H1 (cell line): ENCODE measurements around the gene PSMB11. TPM values are rescaled to one million over a fixed set of nuclear protein-coding genes. Genes with fewer than 3 reads are reported as not detected.

Source experiments
- CTCF ChIA-PET: fragments of 300-600 bp; sonication (Branson Sonifier 250); formaldehyde crosslinking; loops from one replicate; lab custom pipeline; 2021; ENCODE audit not compliant: partially characterized antibody; lab: Charles Lee
- POLR2A ChIA-PET: fragments of 300-600 bp; sonication (Branson Sonifier 250); formaldehyde crosslinking; loops from one replicate; lab custom pipeline; 2021; ENCODE audit warnings: inconsistent platforms; ENCODE audit not compliant: partially characterized antibody; lab: Charles Lee
- DNase-seq, 2 experiments: peaks; one replicate each; pipeline versions ENCODE4 v3.0.0 to v3.0.0-alpha.2; 2010 to 2022; ENCODE audit warnings: low spot score in 2 of 2, low read depth in 1 of 2, mixed read lengths in 1 of 2
- FAIRE-seq: peaks from 2 replicates; lab custom pipeline; 2011; peaks lifted over from hg19 to GRCh38; lab: Jason Lieb, UNC
- H2AFZ ChIP-seq: 2 replicates; pipeline ENCODE4 v1.8.1; 2012; ENCODE audit warnings: low read length, inconsistent platforms
- H2AK5ac ChIP-seq: 2 replicates; pipeline ENCODE4 v1.6.1; 2013; ENCODE audit warnings: low read depth, low read length
- H2BK120ac ChIP-seq: replicated peaks from 2 replicates; pipeline ENCODE3; 2013; ENCODE audit warnings: low read depth, low read length, inconsistent platforms
- H2BK12ac ChIP-seq: 2 replicates; pipeline ENCODE4 v1.6.1; 2013; ENCODE audit warnings: low read depth, low read length
- H2BK15ac ChIP-seq: 2 replicates; pipeline ENCODE4 v1.6.1; 2013; ENCODE audit warnings: low read length
- H2BK20ac ChIP-seq: 2 replicates; pipeline ENCODE4 v1.6.1; 2013; ENCODE audit warnings: low read length
- H2BK5ac ChIP-seq: 2 replicates; pipeline ENCODE4 v1.6.1; 2013; ENCODE audit warnings: low read depth, low read length
- H3K14ac ChIP-seq: 2 replicates; pipeline ENCODE4 v1.6.1; 2013; ENCODE audit warnings: inconsistent platforms; ENCODE audit not compliant: insufficient read length
- H3K18ac ChIP-seq: 2 replicates; pipeline ENCODE4 v1.6.1; 2013; ENCODE audit warnings: low read length; ENCODE audit errors: extremely low read depth
- H3K23ac ChIP-seq: 2 replicates; pipeline ENCODE4 v1.6.1; 2013; ENCODE audit warnings: inconsistent platforms; ENCODE audit not compliant: insufficient read length
- H3K23me2 ChIP-seq: 2 replicates; pipeline ENCODE4 v1.6.1; 2013; ENCODE audit warnings: low read depth, low read length
- H3K27ac ChIP-seq: 2 replicates; pipeline ENCODE4 v1.6.1; 2011; ENCODE audit warnings: low read depth, low read length, inconsistent platforms
- H3K27me3 ChIP-seq, 4 experiments: replicated peaks in 1 of 4; 1 replicate in 1 of 4; 2 replicates in 3 of 4; pipeline versions ENCODE4 v1.6.1 to v1.8.1; 2011 to 2013; ENCODE audit warnings: low read length in 3 of 4, mild to moderate bottlenecking in 3 of 4, inconsistent platforms in 2 of 4, mixed read lengths in 2 of 4, moderate library complexity in 1 of 4; ENCODE audit not compliant: control insufficient read depth in 3 of 4, insufficient read depth in 3 of 4; ENCODE audit errors: extremely low read depth in 1 of 4
- H3K36me3 ChIP-seq, 4 experiments: 2 replicates each; pipeline versions ENCODE4 v1.6.1 to v1.8.1; 2011 to 2013; ENCODE audit warnings: mild to moderate bottlenecking in 4 of 4, low read length in 3 of 4, moderate library complexity in 2 of 4, control low read depth in 1 of 4, inconsistent platforms in 1 of 4; ENCODE audit not compliant: insufficient read depth in 4 of 4, control insufficient read depth in 2 of 4
- H3K4ac ChIP-seq: replicated peaks from 2 replicates; pipeline ENCODE3; 2013; ENCODE audit warnings: low read length, low read depth, mixed read lengths, inconsistent platforms; ENCODE audit not compliant: insufficient read length
- H3K4me1 ChIP-seq, 4 experiments: replicated peaks in 1 of 4; 1 replicate in 1 of 4; 2 replicates in 3 of 4; pipeline versions ENCODE4 v1.6.1 to v1.8.1; 2011 to 2013; ENCODE audit warnings: low read length in 3 of 4, inconsistent platforms in 2 of 4, mixed read lengths in 1 of 4; ENCODE audit not compliant: insufficient read depth in 4 of 4, control insufficient read depth in 3 of 4
- H3K4me2 ChIP-seq, 2 experiments: 2 replicates each; pipeline versions ENCODE4 v1.6.1 to v1.8.1; 2011 to 2013; ENCODE audit warnings: low read depth in 2 of 2, low read length in 2 of 2, control low read depth in 1 of 2, inconsistent platforms in 1 of 2, mild to moderate bottlenecking in 1 of 2; ENCODE audit not compliant: insufficient read depth in 1 of 2
- H3K4me3 ChIP-seq, 4 experiments: fragments of 200-600, 300-600 bp in 1 of 4; sonication (generic), shearing (Covaris generic), sonication (Bioruptor Twin) in 1 of 4; 2 replicates each; pipeline versions ENCODE4 v1.5.1 to v1.8.1; 2011 to 2016; ENCODE audit warnings: low read length in 4 of 4, low read depth in 3 of 4, control low read depth in 2 of 4, inconsistent platforms in 2 of 4, mild to moderate bottlenecking in 2 of 4, mixed read lengths in 1 of 4, moderate library complexity in 1 of 4; ENCODE audit not compliant: insufficient read depth in 2 of 4; ENCODE audit errors: extremely low read depth in 1 of 4
- H3K56ac ChIP-seq: replicated peaks from 2 replicates; pipeline ENCODE3; 2013; ENCODE audit warnings: low read depth, mild to moderate bottlenecking, mixed read lengths, low read length, inconsistent platforms; ENCODE audit not compliant: insufficient read length
- H3K79me1 ChIP-seq: 2 replicates; pipeline ENCODE4 v1.6.1; 2013; ENCODE audit warnings: low read depth, low read length, control low read depth
- H3K79me2 ChIP-seq, 2 experiments: 2 replicates each; pipeline versions ENCODE4 v1.6.1 to v1.8.1; 2012 to 2013; ENCODE audit warnings: low read length in 2 of 2, mild to moderate bottlenecking in 2 of 2, inconsistent platforms in 1 of 2; ENCODE audit not compliant: insufficient read depth in 2 of 2, control insufficient read depth in 1 of 2
- H3K9ac ChIP-seq, 4 experiments: replicated peaks in 1 of 4; 1 replicate in 1 of 4; 2 replicates in 3 of 4; pipeline versions ENCODE4 v1.6.1 to v1.8.1; 2011 to 2013; ENCODE audit warnings: low read depth in 3 of 4, low read length in 3 of 4, control low read depth in 2 of 4, mild to moderate bottlenecking in 2 of 4, moderate library complexity in 2 of 4, inconsistent platforms in 1 of 4; ENCODE audit errors: extremely low read depth in 1 of 4
- H3K9me3 ChIP-seq, 2 experiments: 2 replicates each; pipeline versions ENCODE4 v1.6.1 to v1.8.1; 2012 to 2013; ENCODE audit warnings: mild to moderate bottlenecking in 2 of 2, moderate library complexity in 2 of 2, control low read depth in 1 of 2, inconsistent platforms in 1 of 2, low read depth in 1 of 2, low read length in 1 of 2, mixed read lengths in 1 of 2; ENCODE audit not compliant: insufficient read depth in 2 of 2
- H4K20me1 ChIP-seq, 2 experiments: replicated peaks in 1 of 2; 2 replicates each; pipeline versions ENCODE3 to v1.8.1; 2011 to 2013; ENCODE audit warnings: inconsistent platforms in 2 of 2, low read length in 2 of 2, mild to moderate bottlenecking in 1 of 2; ENCODE audit not compliant: insufficient read depth in 2 of 2, control insufficient read depth in 1 of 2
- H4K5ac ChIP-seq: 2 replicates; pipeline ENCODE4 v1.6.1; 2013; ENCODE audit warnings: low read length, low read depth, mixed read lengths, inconsistent platforms; ENCODE audit not compliant: insufficient read length
- H4K8ac ChIP-seq: 2 replicates; pipeline ENCODE4 v1.8.0; 2013; ENCODE audit warnings: mild to moderate bottlenecking, moderate library complexity, low read length, inconsistent platforms; ENCODE audit not compliant: insufficient read depth; ENCODE audit errors: extremely low read depth
- H4K91ac ChIP-seq: replicated peaks from 2 replicates; pipeline ENCODE3; 2013; ENCODE audit warnings: low read length, mixed read lengths, inconsistent platforms; ENCODE audit not compliant: insufficient read length
- ATF2 ChIP-seq: IDR thresholded peaks from 2 replicates; pipeline ENCODE4 v1.6.1; 2012; ENCODE audit warnings: low read length, inconsistent platforms
- BCL11A ChIP-seq, 2 experiments: IDR thresholded peaks; one replicate each; pipeline ENCODE4 v1.6.1; 2011; ENCODE audit warnings: low read depth in 2 of 2, low read length in 2 of 2, mild to moderate bottlenecking in 2 of 2
- SP4 ChIP-seq: IDR thresholded peaks from 2 replicates; pipeline ENCODE4 v1.6.1; 2012; ENCODE audit warnings: low read length, inconsistent platforms
- USF2 ChIP-seq: IDR thresholded peaks from 2 replicates; pipeline ENCODE4 v1.6.1; 2011; ENCODE audit warnings: low read length, improper control_type of control experiment
- WGBS, 2 experiments: shearing (Covaris generic) in 1 of 2; methylation state at CpG; one replicate each; pipeline versions ENCODE4 v1.1.6 to v1.1.7; 2013 to 2015; ENCODE audit warnings: low lambda C conversion rate in 2 of 2, mixed read lengths in 2 of 2, inconsistent platforms in 1 of 2, low coverage in 1 of 2, missing lambda C conversion rate in 1 of 2; ENCODE audit not compliant: insufficient replicate concordance in 2 of 2, insufficient coverage in 1 of 2, insufficient read length in 1 of 2; ENCODE audit errors: extremely low coverage in 1 of 2, missing lambda C conversion rate in 1 of 2; 5-methylcytosine and 5-hydroxymethylcytosine counted together
- polyA plus RNA-seq, 7 experiments: library from polyadenylated mRNA; depleted of rRNA in 3 of 7; stranded (reverse) in 5 of 7; unstranded in 2 of 7; fragments of >200 nt in 5 of 7; fragments of 200-250 nt in 2 of 7; gene quantifications; 1 replicate in 5 of 7; 2 replicates in 1 of 7; 4 replicates in 1 of 7; pipeline versions ENCODE4 v1.2.1 to v1.2.3, GENCODE V29; 2011 to 2013; ENCODE audit warnings: missing spikeins in 2 of 7, mixed read lengths in 2 of 7
- total RNA-seq: library from RNA; stranded (reverse); fragmentation: NEBNext Ultra II Directional; extraction: Animal tissue kit (Norgen Biotek cat#: 25700); gene quantifications from 2 replicates; pipeline ENCODE4 v1.2.1, GENCODE V29; 2021

PSMB11 gene
- total and polyA plus RNA-seq, 2 of the 8 experiments (the other 6 are each of a cell fraction or from before 2014, with no cell fraction given): not detected

- no peak for FAIRE-seq
- H4K91ac ChIP-seq: peak overlapping the region; percentile 51
- H2BK12ac ChIP-seq: no peak overlapping the region
- no peak overlapping the region for H2BK120ac ChIP-seq
- H3K9ac ChIP-seq: peak overlapping the region in 3 of 4 experiments; percentile 52 to 62 (median 58); a peak in 5 of 7 replicates
- H3K36me3 ChIP-seq: peaks cover 20 to 40% (median 32%) of the 10 kb centered on the region in 4 experiments
- H2BK20ac ChIP-seq: 0 out of 2 replicates have a peak overlapping the region, but pooled peaks have one; percentile 13
- no peak overlapping the region for H2AFZ ChIP-seq
- CTCF ChIA-PET: interaction anchor here (0.6 to 29.2 kb wide), 40 partner anchors 9 to 295 kb away, joined by 3 to 785 read pairs (median 4); partner anchors contain the start of genes ACIN1, AJUBA, CEBPE and HAUS4
- H3K14ac ChIP-seq: no peak overlapping the region
- peaks cover 0 to 15% (median 4%) of the 10 kb centered on the region in 4 experiments; a peak in 4 of 7 replicates for H3K4me1 ChIP-seq
- peak overlapping the region; percentile 90 for H3K18ac ChIP-seq
- peaks cover 4 to 8% of the 10 kb centered on the region in 2 experiments for H4K20me1 ChIP-seq
- H4K5ac ChIP-seq: peak overlapping the region; percentile 47
- H3K27me3 ChIP-seq: no peaks in the 10 kb centered on the region; a peak in 1 of 7 replicates
- no peaks in the 10 kb centered on the region; the same call in 1 of the 2 replicates for H3K79me1 ChIP-seq
- DNase-seq: peak; percentile 86 to 98
- H3K4me3 ChIP-seq: peak overlapping the region; percentile 34 to 82 (median 65)
- H3K56ac ChIP-seq: peak overlapping the region; percentile 60
- 4% methylated on average over 45 of the region's 51 CpGs; no CpG with 5 or more reads in 1 of the 2 experiments for WGBS, 2 experiments
- H3K27ac ChIP-seq: peak overlapping the region; percentile 64; the same call in 1 of the 2 replicates
- H3K79me2 ChIP-seq: no peaks in the 10 kb centered on the region
- H3K23ac ChIP-seq: no peak overlapping the region
- H4K8ac ChIP-seq: peak overlapping the region; percentile 72
- H2BK15ac ChIP-seq: no peak overlapping the region
- H2AK5ac ChIP-seq: no peak overlapping the region
- no peak overlapping the region; the same call in 1 of the 2 replicates for H2BK5ac ChIP-seq
- peak overlapping the region; percentile 89 to 91 for H3K4me2 ChIP-seq
- POLR2A ChIA-PET: interaction anchor here (0.6 to 6.2 kb wide), 35 partner anchors 9 to 368 kb away, joined by 3 to 65 read pairs (median 5); partner anchors contain the start of genes ACIN1, AJUBA, C14orf119 and HAUS4
- H3K9me3 ChIP-seq: no peaks in the 10 kb centered on the region
- no peak overlapping the region for H3K4ac ChIP-seq
- peaks cover 12% of the 10 kb centered on the region for H3K23me2 ChIP-seq
- TF ChIP-seq BCL11A (IDR thresholded peaks at IDR 0.05; ENCODE audit: low read depth in 2 of 2, low read length in 2 of 2): no peak
- TF ChIP-seq ATF2: 0 out of 2 replicates have a peak, but pooled peaks have one; percentile 23
- peak; percentile 61 for TF ChIP-seq USF2
- no peak; the same call in 1 of the 2 replicates for TF ChIP-seq SP4
These were observed 16.0 kb downstream of the PSMB11 start for GRCh38 chr14:23057757-23058653.
